A673 (cell line): ENCODE results near the gene TRAPPC6A.

Experiments used
- CTCF ChIP-seq: fragments of 300-800, 200-600 bp; sonication (generic); conservative IDR thresholded peaks from 2 replicates; pipeline ENCODE4 v1.5.1; 2017; ENCODE audit warnings: low read depth, mild to moderate bottlenecking, antibody characterized with exemption, low read length, moderate library complexity, mixed read lengths
- EZH2 ChIP-seq: fragments of 200-600 bp; sonication (generic); IDR thresholded peaks from 2 replicates; pipeline ENCODE4 v1.6.1; 2017; ENCODE audit warnings: borderline replicate concordance, low read depth, mild to moderate bottlenecking, mixed read lengths, antibody characterized with exemption, low read length; ENCODE audit not compliant: poor library complexity, severe bottlenecking

DNA sequence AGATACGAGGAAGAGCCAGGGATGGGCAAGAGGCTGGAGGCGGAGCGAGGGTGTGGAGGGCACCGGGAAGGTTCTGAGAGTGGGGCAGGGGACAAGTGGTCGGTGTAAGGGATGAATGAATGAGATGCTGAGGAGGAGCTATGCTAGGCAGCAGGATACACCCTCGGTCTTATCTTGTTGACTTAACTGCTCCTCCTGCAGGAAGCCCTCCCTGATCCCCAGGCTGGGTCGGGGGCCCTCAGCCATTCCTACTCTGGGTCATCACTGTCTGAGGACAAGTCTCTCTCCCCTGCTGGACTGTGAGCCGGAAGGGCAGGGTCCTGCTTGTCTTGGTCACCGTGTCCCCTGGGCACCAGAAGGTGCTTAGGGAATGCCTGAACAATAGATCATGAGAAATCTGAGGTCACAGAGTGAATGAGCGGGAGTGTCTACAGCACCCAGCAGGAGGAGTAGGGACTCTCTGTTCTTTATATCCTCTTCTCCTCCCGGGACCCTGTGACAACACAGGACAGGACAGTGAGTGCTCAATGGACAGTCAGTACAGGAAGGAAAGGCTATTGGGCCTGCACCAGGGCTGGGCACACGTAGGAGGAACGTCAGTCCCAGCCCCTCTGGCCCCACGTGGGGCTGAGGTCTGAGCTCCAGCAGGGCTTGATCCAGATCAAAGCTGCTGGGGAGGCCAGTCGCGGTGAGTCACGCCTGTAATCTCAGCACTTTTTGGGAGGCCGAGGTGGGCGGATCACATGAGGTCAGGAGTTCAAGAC, 23.8 kb downstream of the TRAPPC6A start:
- no peak for TF ChIP-seq CTCF
- TF ChIP-seq EZH2, result no peak
